Immature natural killer cell (primary cell): ENCODE data around the gene TACR1. TPM values are rescaled to one million over a fixed set of nuclear protein-coding genes. Genes with fewer than 3 reads are reported as not detected.

ENCODE experiments used
- DNase-seq, 3 donors: peaks; one replicate each; pipeline ENCODE4 v3.0.0; 2022; ENCODE audit warnings: mixed read lengths in 1 of 3
- H3K27ac Mint-ChIP-seq, 6 donors: one replicate each; pipeline ENCODE4 v1.8.0; 2020; ENCODE audit warnings: mixed read lengths in 6 of 6, mild to moderate bottlenecking in 5 of 6, inconsistent platforms in 4 of 6, moderate library complexity in 3 of 6
- H3K27me3 Mint-ChIP-seq, 3 donors: one replicate each; pipeline ENCODE4 v1.8.0; 2020 to 2021; ENCODE audit warnings: low read depth in 3 of 3, mild to moderate bottlenecking in 3 of 3, mixed read lengths in 3 of 3, moderate library complexity in 3 of 3, inconsistent platforms in 1 of 3
- H3K36me3 Mint-ChIP-seq, 3 donors: one replicate each; pipeline ENCODE4 v1.8.0; 2020; ENCODE audit warnings: mixed read lengths in 3 of 3, inconsistent platforms in 2 of 3, mild to moderate bottlenecking in 2 of 3
- H3K4me1 Mint-ChIP-seq, 2 donors: one replicate each; pipeline ENCODE4 v1.8.0; 2020; ENCODE audit warnings: inconsistent platforms in 2 of 2, mild to moderate bottlenecking in 2 of 2, mixed read lengths in 2 of 2, moderate library complexity in 1 of 2
- H3K4me3 Mint-ChIP-seq, 5 donors: one replicate each; pipeline ENCODE4 v1.8.0; 2020; ENCODE audit warnings: mild to moderate bottlenecking in 5 of 5, mixed read lengths in 5 of 5, inconsistent platforms in 3 of 5, moderate library complexity in 3 of 5
- H3K9me3 Mint-ChIP-seq, 6 donors: one replicate each; pipeline ENCODE4 v1.8.0; 2020; ENCODE audit warnings: mild to moderate bottlenecking in 6 of 6, mixed read lengths in 6 of 6, inconsistent platforms in 4 of 6, moderate library complexity in 3 of 6
- polyA plus RNA-seq, 3 donors: library from polyadenylated mRNA; unstranded; fragments of 300-500 nt; fragmentation: Illumina TruSeq; gene quantifications; one replicate each; pipeline ENCODE4 v1.2.3, GENCODE V29; 2021

The TACR1 gene
- polyA plus RNA-seq, 3 donors from 2014 or later = 0.16 TPM; not detected in 2

DNA sequence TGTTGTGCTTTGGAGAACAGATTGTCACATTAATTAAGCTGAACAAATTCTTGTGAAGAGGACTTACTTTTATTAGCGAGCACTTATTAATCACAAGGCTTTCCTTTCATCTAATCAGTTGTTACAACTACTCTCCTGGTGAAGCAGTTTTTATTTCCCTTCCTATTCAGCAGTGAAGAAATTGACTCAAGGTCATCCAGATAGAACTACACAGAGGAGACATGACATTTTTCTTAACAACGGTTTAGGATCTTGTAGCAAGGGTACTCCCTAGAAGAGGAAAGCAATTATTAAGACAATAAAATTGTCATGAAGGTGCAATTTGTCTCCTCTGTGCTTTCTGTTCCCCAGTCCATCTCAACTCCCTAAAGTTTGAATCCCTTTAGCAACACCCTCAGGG lies 179.5 kb downstream of the TACR1 start:
- Mint-ChIP-seq H3K4me1 (no peaks in the 10 kb centered on the region), H3K4me3 (no peak overlapping the region), H3K27me3 (peaks cover 2 to 8% (median 6%) of the 10 kb centered on the region in 3 donors), H3K36me3 (peaks cover 0 to 2% (median 0%) of the 10 kb centered on the region in 3 donors), H3K9me3 (no peaks in the 10 kb centered on the region), H3K27ac (no peak overlapping the region)
- no peak for DNase-seq

GRCh38 chr2:75018162-75018561 lies 181.2 kb downstream of the TACR1 start:
- Mint-ChIP-seq H3K27ac (no peak overlapping the region), H3K4me3 (no peak overlapping the region), H3K36me3 (peaks cover 0 to 2% (median 0%) of the 10 kb centered on the region in 3 donors), H3K27me3 (peaks cover 2 to 8% (median 6%) of the 10 kb centered on the region in 3 donors), H3K4me1 (no peaks in the 10 kb centered on the region), H3K9me3 (peaks cover 0 to 3% (median 0%) of the 10 kb centered on the region in 6 donors)
- DNase-seq = no peak

GRCh38 chr2:75012080-75012479 lies 187.2 kb downstream of the TACR1 start:
- no peak overlapping the region for H3K27ac Mint-ChIP-seq
- H3K4me1 Mint-ChIP-seq = no peaks in the 10 kb centered on the region
- H3K9me3 Mint-ChIP-seq = peaks cover 0 to 3% (median 0%) of the 10 kb centered on the region in 6 donors
- DNase-seq = no peak
- H3K4me3 Mint-ChIP-seq = no peak overlapping the region
- H3K36me3 Mint-ChIP-seq = peaks cover 0 to 8% (median 0%) of the 10 kb centered on the region in 3 donors
- H3K27me3 Mint-ChIP-seq = peaks cover 0 to 1% (median 0%) of the 10 kb centered on the region in 3 donors

DNA sequence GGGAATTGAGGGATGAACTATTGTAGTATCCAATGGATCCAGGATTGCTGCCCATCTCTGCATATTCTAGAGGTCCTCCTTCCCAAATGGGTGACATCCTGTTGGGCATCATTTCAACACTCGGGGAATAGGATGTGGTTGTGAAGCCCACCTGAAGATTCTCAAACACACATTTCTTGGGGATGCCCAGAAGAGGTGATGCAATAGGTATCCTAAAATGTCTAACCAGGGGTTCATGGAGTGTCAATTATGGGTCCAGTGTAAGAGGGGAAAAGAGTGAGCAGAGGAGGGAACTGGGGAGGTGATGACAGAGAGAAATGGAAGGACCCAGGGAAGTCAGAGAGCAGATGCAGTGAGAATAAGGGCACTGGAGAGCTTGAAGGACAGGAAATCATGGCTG lies 188.7 kb downstream of the TACR1 start:
- no peak overlapping the region for H3K27ac Mint-ChIP-seq
- peaks cover 0 to under 1% (median 0%) of the 10 kb centered on the region in 3 donors for H3K27me3 Mint-ChIP-seq
- peaks cover 0 to 3% (median 0%) of the 10 kb centered on the region in 6 donors for H3K9me3 Mint-ChIP-seq
- no peaks in the 10 kb centered on the region for H3K4me1 Mint-ChIP-seq
- peaks cover 0 to 8% (median 0%) of the 10 kb centered on the region in 3 donors for H3K36me3 Mint-ChIP-seq
- no peak for DNase-seq
- H3K4me3 Mint-ChIP-seq = no peak overlapping the region

GRCh38 chr2:75007819-75008218 lies 191.5 kb downstream of the TACR1 start:
- DNase-seq = no peak
- Mint-ChIP-seq H3K4me1 (no peaks in the 10 kb centered on the region), H3K27me3 (peaks cover 0 to 2% (median 0%) of the 10 kb centered on the region in 3 donors), H3K36me3 (peaks cover 0 to 8% (median 0%) of the 10 kb centered on the region in 3 donors), H3K27ac (no peak overlapping the region), H3K9me3 (peaks cover 0 to 2% (median 0%) of the 10 kb centered on the region in 6 donors), H3K4me3 (no peak overlapping the region)

DNA sequence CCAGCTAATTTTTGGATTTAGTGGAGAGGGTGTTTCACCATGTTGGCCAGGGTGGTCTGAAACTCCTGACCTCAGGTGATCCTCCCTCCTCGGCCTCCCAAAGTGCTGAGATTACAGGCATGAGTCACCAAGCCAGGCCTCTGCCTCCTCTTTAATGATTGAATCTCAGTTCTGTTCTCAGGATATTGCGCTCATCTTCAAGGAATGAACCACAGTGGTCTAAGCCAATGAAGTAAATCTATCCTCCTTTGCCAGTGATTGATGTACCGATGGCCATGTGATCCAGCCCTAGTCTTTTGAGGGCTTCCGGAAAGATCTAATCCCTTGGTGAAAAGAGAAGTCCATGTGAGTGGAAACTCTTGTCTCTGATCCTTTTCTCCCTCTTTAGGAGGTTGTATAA lies 192.3 kb downstream of the TACR1 start:
- H3K27me3 Mint-ChIP-seq = peaks cover 0 to 2% (median 0%) of the 10 kb centered on the region in 3 donors
- H3K27ac Mint-ChIP-seq = no peak overlapping the region
- H3K4me1 Mint-ChIP-seq = no peaks in the 10 kb centered on the region

GRCh38 chr2:75006041-75006440 lies 193.3 kb downstream of the TACR1 start:
- Mint-ChIP-seq H3K27me3 (peaks cover 0 to 2% (median 0%) of the 10 kb centered on the region in 3 donors), H3K9me3 (no peaks in the 10 kb centered on the region), H3K27ac (no peak overlapping the region), H3K4me1 (no peaks in the 10 kb centered on the region), H3K36me3 (peaks cover 0 to 8% (median 0%) of the 10 kb centered on the region in 3 donors), H3K4me3 (no peak overlapping the region)
- DNase-seq = no peak

More for the DNA sequence above, 192.3 kb downstream of the TACR1 start:
- H3K36me3 Mint-ChIP-seq = peaks cover 0 to 8% (median 0%) of the 10 kb centered on the region in 3 donors
- H3K4me3 Mint-ChIP-seq = no peak overlapping the region
- no peaks in the 10 kb centered on the region for H3K9me3 Mint-ChIP-seq
- no peak for DNase-seq

DNA sequence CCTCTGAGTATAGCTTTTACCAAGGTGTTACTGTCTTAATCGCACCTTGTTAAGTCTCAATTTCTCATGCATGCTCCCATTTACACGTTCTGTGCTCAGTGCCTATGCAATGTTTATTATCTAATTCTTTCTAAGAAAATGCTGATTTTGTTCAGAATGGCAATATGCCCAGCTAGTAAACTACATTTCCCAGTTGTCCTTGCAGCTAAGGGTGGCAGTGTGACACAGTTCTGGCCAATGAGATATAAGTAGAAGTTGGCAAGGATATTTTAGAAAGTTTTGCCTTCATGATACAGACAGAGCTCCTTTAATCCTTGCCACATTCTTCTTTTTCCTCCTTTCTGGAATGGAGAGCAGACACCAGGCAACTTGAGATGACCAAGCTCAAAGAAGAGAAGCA lies 195.5 kb downstream of the TACR1 start:
- H3K4me3 Mint-ChIP-seq = no peak overlapping the region
- H3K27ac Mint-ChIP-seq = no peak overlapping the region
- H3K36me3 Mint-ChIP-seq = peaks cover 0 to 8% (median 0%) of the 10 kb centered on the region in 3 donors
- H3K4me1 Mint-ChIP-seq = no peaks in the 10 kb centered on the region
- DNase-seq = no peak
- peaks cover 0 to 2% (median 0%) of the 10 kb centered on the region in 3 donors for H3K27me3 Mint-ChIP-seq
- no peaks in the 10 kb centered on the region for H3K9me3 Mint-ChIP-seq

DNA sequence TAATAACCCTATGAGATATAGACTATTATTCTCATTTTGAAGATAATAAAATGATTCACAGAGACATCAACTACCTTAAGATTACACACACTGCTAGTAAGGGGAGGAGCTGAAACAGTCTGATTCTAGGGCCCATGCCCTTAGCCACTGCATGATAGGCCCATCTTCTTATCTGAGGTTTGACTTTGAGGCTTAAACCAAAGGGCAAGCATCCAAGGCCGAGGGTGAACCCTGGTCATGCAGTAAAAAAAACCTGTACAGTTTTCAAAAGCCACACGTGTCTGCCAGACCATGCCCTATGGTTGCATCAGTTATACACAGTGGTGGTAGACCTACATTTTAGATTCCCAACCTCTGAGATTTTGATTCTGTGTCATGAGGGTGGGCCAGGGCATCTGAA lies 196.0 kb downstream of the TACR1 start:
- Mint-ChIP-seq H3K27me3 (peaks cover 0 to 2% (median 0%) of the 10 kb centered on the region in 3 donors), H3K27ac (no peak overlapping the region), H3K4me1 (no peaks in the 10 kb centered on the region), H3K36me3 (peaks cover 0 to 4% (median 0%) of the 10 kb centered on the region in 3 donors), H3K4me3 (no peak overlapping the region), H3K9me3 (no peaks in the 10 kb centered on the region)
- no peak for DNase-seq

DNA sequence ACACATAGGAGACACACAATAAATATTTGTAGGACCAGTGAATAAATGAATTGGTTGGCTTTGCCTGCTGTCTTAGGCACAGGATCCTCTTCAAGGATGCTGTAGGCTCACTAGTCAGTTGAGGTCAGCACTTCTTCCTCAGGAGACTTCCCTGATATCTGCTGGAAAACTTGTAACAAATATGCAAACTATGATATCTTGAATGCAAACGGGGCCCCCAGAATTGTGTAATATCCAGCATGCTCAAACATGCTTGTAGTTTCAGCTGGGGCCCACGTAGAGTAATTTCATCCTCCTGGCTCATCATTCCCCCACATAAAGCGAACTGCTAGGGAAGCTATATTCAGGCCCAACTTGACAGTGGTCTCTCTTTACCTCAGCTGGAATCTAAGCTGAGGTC lies 197.3 kb downstream of the TACR1 start:
- Mint-ChIP-seq H3K36me3 (peaks cover 0 to 3% (median 0%) of the 10 kb centered on the region in 3 donors), H3K27ac (no peak overlapping the region), H3K4me3 (no peak overlapping the region), H3K4me1 (no peaks in the 10 kb centered on the region), H3K9me3 (no peaks in the 10 kb centered on the region), H3K27me3 (peaks cover 0 to 2% (median 0%) of the 10 kb centered on the region in 3 donors)
- DNase-seq = no peak

DNA sequence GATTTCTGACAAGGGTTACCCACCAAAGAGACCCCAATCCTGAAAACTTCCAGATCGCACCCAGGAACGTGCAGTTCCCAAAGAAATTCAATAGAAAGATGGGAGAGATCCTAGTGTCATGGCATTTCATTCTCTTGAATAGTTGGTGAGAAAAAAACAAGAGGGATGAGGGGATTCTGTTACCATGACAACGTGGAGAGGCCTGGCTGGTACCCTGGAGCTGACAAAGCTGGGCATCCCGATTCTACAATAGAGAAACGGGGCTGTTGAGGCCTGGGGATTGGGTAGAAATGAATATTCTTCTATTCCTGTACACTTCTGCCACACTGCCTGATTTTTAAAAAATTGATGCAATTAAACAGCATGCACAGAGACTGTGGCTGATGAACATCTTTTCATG lies 199.9 kb downstream of the TACR1 start:
- Mint-ChIP-seq H3K27ac (no peak overlapping the region), H3K4me1 (no peaks in the 10 kb centered on the region), H3K4me3 (no peak overlapping the region), H3K27me3 (no peaks in the 10 kb centered on the region), H3K36me3 (peaks cover 0 to 3% (median 0%) of the 10 kb centered on the region in 3 donors), H3K9me3 (no peaks in the 10 kb centered on the region)
- no peak for DNase-seq

Other genes with a start within 250 kb of the TACR1 start
- 100 to 1,000 TPM in 1 of 3 donors, 10 to 100 TPM in 2; 92.2 to 181 (median 98.5) TPM for gene POLE4, start 240.9 kb downstream of the TACR1 start, polyA plus RNA-seq